A549 (cell line): ENCODE results near the gene TAF1B. TPM values are rescaled to one million over a fixed set of nuclear protein-coding genes. Genes with fewer than 3 reads are reported as not detected.

Experiments used
- ATAC-seq, 2 experiments: fragments of 200-7000 bp in 1 of 2; fragments of >200 bp in 1 of 2; cut with Nextera tagmentation in 1 of 2; cut with Tn5 transposase in 1 of 2; 3 replicates each; pipeline versions ENCODE4 v1.8.0 to v1.9.1; 2018 to 2020; ENCODE audit warnings: mild to moderate bottlenecking in 1 of 2, moderate library complexity in 1 of 2
- CTCF ChIA-PET: fragments of 300-600 bp; sonication (Branson Sonifier 250); formaldehyde crosslinking; extraction: SDS; loops from one replicate; lab custom pipeline; 2021; ENCODE audit warnings: antibody characterized with exemption, inconsistent platforms; lab: Yijun Ruan, JAX
- POLR2A ChIA-PET: fragments of 350-600 bp; formaldehyde crosslinking; extraction: SDS; loops from one replicate; lab custom pipeline; 2021; ENCODE audit warnings: antibody characterized with exemption, inconsistent platforms; lab: Yijun Ruan, JAX
- DNase-seq, 2 experiments: peaks; one replicate each; pipeline versions ENCODE4 v3.0.0 to v3.0.0-alpha.2; 2011 to 2016; ENCODE audit warnings: low read depth in 1 of 2, low spot score in 1 of 2
- FAIRE-seq: peaks from 2 replicates; lab custom pipeline; 2011; peaks lifted over from hg19 to GRCh38; lab: Jason Lieb, UNC
- H3K27ac ChIP-seq, 2 experiments: fragments of >200 bp; sonication (Bioruptor Twin); formaldehyde crosslinking; 3 replicates each; pipeline ENCODE4 v1.5.1; 2016 to 2017
- H3K4me1 ChIP-seq: fragments of >200 bp; sonication (Bioruptor Twin); formaldehyde crosslinking; 3 replicates; pipeline ENCODE4 v1.6.1; 2016
- H3K4me2 ChIP-seq: fragments of >200 bp; sonication (Bioruptor Twin); formaldehyde crosslinking; 3 replicates; pipeline ENCODE4 v1.6.1; 2016
- H3K4me3 ChIP-seq: fragments of >200 bp; sonication (Bioruptor Twin); formaldehyde crosslinking; 3 replicates; pipeline ENCODE4 v1.5.1; 2016
- H3K9me3 ChIP-seq: fragments of >200 bp; sonication (Bioruptor Twin); formaldehyde crosslinking; 3 replicates; pipeline ENCODE4 v1.6.1; 2016
- ATOH8 ChIP-seq: fragments of 250-450 bp; sonication (Bioruptor Pico); IDR thresholded peaks from 2 replicates; pipeline ENCODE4 v1.5.0; 2020; ENCODE audit warnings: low read depth, mild to moderate bottlenecking, moderate library complexity
- CBX8 ChIP-seq: fragments of 200-600 bp; sonication (generic); IDR thresholded peaks from 2 replicates; pipeline ENCODE4 v1.6.1; 2016
- CHD4 ChIP-seq: fragments of 200-600 bp; sonication (generic); IDR thresholded peaks from 2 replicates; pipeline ENCODE4 v1.6.1; 2016; ENCODE audit warnings: antibody characterized with exemption, mild to moderate bottlenecking, borderline replicate concordance
- FOSL2 ChIP-seq, 2 experiments: fragments of 450-650 bp in 1 of 2; fragments of >200 bp in 1 of 2; sonication (Bioruptor Twin) in 1 of 2; formaldehyde crosslinking; IDR thresholded peaks; 2 replicates each; pipeline versions ENCODE4 v1.5.0 to v1.6.1; 2016 to 2020; ENCODE audit warnings: mild to moderate bottlenecking in 1 of 2, moderate library complexity in 1 of 2
- FOXS1 ChIP-seq: fragments of 250-450 bp; sonication (Bioruptor Pico); IDR thresholded peaks from 2 replicates; pipeline ENCODE4 v1.5.0; 2020; ENCODE audit warnings: mild to moderate bottlenecking, moderate library complexity
- GATA3 ChIP-seq: IDR thresholded peaks from 2 replicates; pipeline ENCODE4 v1.6.1; 2012; ENCODE audit warnings: borderline replicate concordance
- HDAC2 ChIP-seq: fragments of 200-600 bp; sonication (generic); IDR thresholded peaks from 2 replicates; pipeline ENCODE4 v1.6.1; 2016
- MAZ ChIP-seq: fragments of 150-350 bp; IDR thresholded peaks from 2 replicates; pipeline ENCODE4 v1.6.1; 2014; ENCODE audit warnings: antibody characterized with exemption, low read depth, low read length, borderline replicate concordance
- NFE2L2 ChIP-seq: fragments of 150-350 bp; conservative IDR thresholded peaks from 2 replicates; pipeline ENCODE4 v1.6.1; 2014; ENCODE audit warnings: low read length
- NPAS2 ChIP-seq: fragments of 250-450 bp; sonication (Bioruptor Pico); IDR thresholded peaks from 2 replicates; pipeline ENCODE4 v1.8.0; 2022; ENCODE audit warnings: mild to moderate bottlenecking, moderate library complexity, borderline replicate concordance
- NR3C1 ChIP-seq: fragments of >200 bp; sonication (Bioruptor Twin); formaldehyde crosslinking; IDR thresholded peaks from 3 replicates; pipeline ENCODE4 v1.6.1; 2017
- RAD21 ChIP-seq, 2 experiments: fragments of >200 bp in 1 of 2; sonication (Bioruptor Twin) in 1 of 2; formaldehyde crosslinking in 1 of 2; IDR thresholded peaks in 1 of 2; conservative IDR thresholded peaks in 1 of 2; 2 replicates in 1 of 2; 3 replicates in 1 of 2; pipeline ENCODE4 v1.6.1; 2012 to 2018; ENCODE audit warnings: inconsistent platforms in 1 of 2
- RFX5 ChIP-seq: fragments of 450-650 bp; IDR thresholded peaks from 2 replicates; pipeline ENCODE4 v1.7.1; 2014; ENCODE audit warnings: antibody characterized with exemption, mild to moderate bottlenecking, moderate library complexity
- SMC3 ChIP-seq: fragments of >200 bp; sonication (Bioruptor Twin); formaldehyde crosslinking; IDR thresholded peaks from 3 replicates; pipeline ENCODE4 v1.6.1; 2018; ENCODE audit warnings: inconsistent platforms
- ZSCAN20 ChIP-seq: fragments of 250-450 bp; sonication (Bioruptor Pico); IDR thresholded peaks from 2 replicates; pipeline ENCODE4 v1.8.0; 2022; ENCODE audit warnings: mild to moderate bottlenecking, moderate library complexity
- WGBS: methylation state at CpG from one replicate; pipeline ENCODE4 v1.1.6; 2017; ENCODE audit errors: missing lambda C conversion rate; 5-methylcytosine and 5-hydroxymethylcytosine counted together
- polyA plus RNA-seq, 4 experiments: library from polyadenylated mRNA; depleted of rRNA in 3 of 4; stranded (reverse); fragments of >200 nt; fragmentation: RNase III in 1 of 4; extraction: RNeasy Plus Mini Kit Qiagen cat#74134 plus additional on column Dnase treatment in 1 of 4; gene quantifications; 2 replicates in 3 of 4; 3 replicates in 1 of 4; pipeline ENCODE4 v1.2.3, GENCODE V29; 2011 to 2017
- TF ChIP-seq, protein P1 (sequence below): fragments of >200 bp; sonication (Bioruptor Twin); formaldehyde crosslinking; IDR thresholded peaks from 3 replicates; pipeline ENCODE4 v1.5.1; 2016

Gene TAF1B
- polyA plus RNA-seq, 2 of the 4 experiments (the other 2 are of a cell fraction), result 40.6 to 51.7 TPM

DNA sequence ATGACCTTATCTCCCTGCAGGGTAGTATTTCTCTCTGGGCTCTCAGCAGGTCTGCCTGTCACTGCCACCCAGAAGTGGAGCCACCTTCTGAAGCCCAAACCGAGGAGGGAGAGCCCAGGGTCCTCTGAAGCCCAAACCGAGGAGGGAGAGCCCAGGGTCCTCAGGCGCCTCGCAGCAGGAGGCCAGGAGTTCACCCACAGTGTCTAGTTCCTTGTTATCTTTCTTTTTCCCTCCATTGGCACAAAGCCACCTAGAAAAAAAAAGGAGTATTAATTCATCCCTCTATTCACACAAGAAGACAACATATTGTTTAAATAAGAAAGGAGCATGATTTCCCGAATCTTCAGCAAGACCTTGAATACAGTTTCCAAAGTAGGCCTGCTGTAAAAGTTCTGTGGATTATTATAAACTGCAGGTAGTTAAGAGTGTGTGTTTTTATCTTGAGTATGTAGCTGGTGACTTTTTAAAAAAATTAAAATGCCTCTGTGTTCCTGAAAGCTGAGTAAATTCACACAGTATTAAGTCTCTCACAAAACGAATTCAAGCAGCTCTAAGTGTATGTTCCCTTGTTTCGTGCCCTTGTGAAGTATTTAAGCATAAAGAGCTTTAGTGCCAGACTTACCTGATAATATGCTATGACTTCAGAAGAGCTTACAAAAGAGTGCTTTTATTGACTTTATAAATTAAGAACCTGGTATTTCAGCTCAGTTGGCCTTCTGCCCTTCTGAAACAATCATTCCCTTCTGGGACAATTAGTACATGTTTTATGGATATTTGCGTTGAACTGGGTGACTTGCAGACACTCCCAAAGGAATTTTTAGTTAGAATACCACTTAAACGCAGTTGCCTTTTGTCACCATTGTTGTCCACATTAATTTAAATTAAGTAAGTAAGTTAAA is 96.6 kb downstream of the TAF1B start:
- WGBS, result 63% methylated on average over 9 of the region's 9 CpGs
- FAIRE-seq (no peak), DNase-seq (no peak), ATAC-seq (no peak; a peak in 1 of 6 replicates)
- H3K4me2 ChIP-seq, result no peak overlapping the region
- no peak for TF ChIP-seq FOXS1 (CRISPR knock-in tag)
- TF ChIP-seq, protein P1, sequence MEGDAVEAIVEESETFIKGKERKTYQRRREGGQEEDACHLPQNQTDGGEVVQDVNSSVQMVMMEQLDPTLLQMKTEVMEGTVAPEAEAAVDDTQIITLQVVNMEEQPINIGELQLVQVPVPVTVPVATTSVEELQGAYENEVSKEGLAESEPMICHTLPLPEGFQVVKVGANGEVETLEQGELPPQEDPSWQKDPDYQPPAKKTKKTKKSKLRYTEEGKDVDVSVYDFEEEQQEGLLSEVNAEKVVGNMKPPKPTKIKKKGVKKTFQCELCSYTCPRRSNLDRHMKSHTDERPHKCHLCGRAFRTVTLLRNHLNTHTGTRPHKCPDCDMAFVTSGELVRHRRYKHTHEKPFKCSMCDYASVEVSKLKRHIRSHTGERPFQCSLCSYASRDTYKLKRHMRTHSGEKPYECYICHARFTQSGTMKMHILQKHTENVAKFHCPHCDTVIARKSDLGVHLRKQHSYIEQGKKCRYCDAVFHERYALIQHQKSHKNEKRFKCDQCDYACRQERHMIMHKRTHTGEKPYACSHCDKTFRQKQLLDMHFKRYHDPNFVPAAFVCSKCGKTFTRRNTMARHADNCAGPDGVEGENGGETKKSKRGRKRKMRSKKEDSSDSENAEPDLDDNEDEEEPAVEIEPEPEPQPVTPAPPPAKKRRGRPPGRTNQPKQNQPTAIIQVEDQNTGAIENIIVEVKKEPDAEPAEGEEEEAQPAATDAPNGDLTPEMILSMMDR, result no peak
- no peak for TF ChIP-seq HDAC2
- H3K9me3 ChIP-seq, result no peaks in the 10 kb centered on the region
- H3K27ac ChIP-seq, result no peak overlapping the region
- no peak overlapping the region for H3K4me3 ChIP-seq
- H3K4me1 ChIP-seq, result peaks cover 7% of the 10 kb centered on the region; the same call in 2 of the 3 replicates
- ChIA-PET POLR2A (interaction anchor here (1.6 kb wide), 1 partner anchor 97 kb away, joined by 5 read pairs; the partner anchor contains the start of gene TAF1B), CTCF (interaction anchor here (1.0 to 5.2 kb wide), 7 partner anchors 8 to 169 kb away, joined by 3 to 23 read pairs (median 4); no protein-coding TSS in a partner anchor)

GRCh38 chr2:9941196-9941995 is 98.1 kb downstream of the TAF1B start:
- no peak for DNase-seq
- no peak overlapping the region for H3K27ac ChIP-seq
- H3K9me3 ChIP-seq, result no peaks in the 10 kb centered on the region
- no peak for TF ChIP-seq CHD4
- TF ChIP-seq SMC3, result no peak
- TF ChIP-seq CBX8, result no peak
- TF ChIP-seq ZSCAN20 (CRISPR knock-in tag), result no peak
- TF ChIP-seq NPAS2 (CRISPR knock-in tag), result no peak
- TF ChIP-seq FOSL2 (IDR thresholded peaks at IDR 0.05), result no peak
- no peak for TF ChIP-seq FOSL2 (CRISPR knock-in tag; IDR thresholded peaks at IDR 0.05)
- no peak for TF ChIP-seq RFX5
- no peak for TF ChIP-seq GATA3
- no peak; the same call in 1 of the 2 replicates for TF ChIP-seq NFE2L2
- no peak for TF ChIP-seq HDAC2
- no peak for TF ChIP-seq MAZ
- no peak for TF ChIP-seq RAD21 (conservative IDR thresholded peaks at IDR 0.05 in 1 of 2, IDR thresholded peaks at IDR 0.05 in 1 of 2)
- H3K4me3 ChIP-seq, result no peak overlapping the region
- H3K4me2 ChIP-seq, result no peak overlapping the region
- no peak for FAIRE-seq
- CTCF ChIA-PET, result interaction anchor here (0.8 to 5.2 kb wide), 8 partner anchors 11 to 171 kb away, joined by 3 to 23 read pairs (median 4); no protein-coding TSS in a partner anchor
- 75% methylated on average over 13 of the region's 13 CpGs for WGBS
- peak in 1 of 2 experiments; percentile 35; a peak in 3 of 6 replicates for ATAC-seq
- H3K4me1 ChIP-seq, result peaks cover 7% of the 10 kb centered on the region; the same call in 2 of the 3 replicates
- POLR2A ChIA-PET, result no interaction called here

DNA sequence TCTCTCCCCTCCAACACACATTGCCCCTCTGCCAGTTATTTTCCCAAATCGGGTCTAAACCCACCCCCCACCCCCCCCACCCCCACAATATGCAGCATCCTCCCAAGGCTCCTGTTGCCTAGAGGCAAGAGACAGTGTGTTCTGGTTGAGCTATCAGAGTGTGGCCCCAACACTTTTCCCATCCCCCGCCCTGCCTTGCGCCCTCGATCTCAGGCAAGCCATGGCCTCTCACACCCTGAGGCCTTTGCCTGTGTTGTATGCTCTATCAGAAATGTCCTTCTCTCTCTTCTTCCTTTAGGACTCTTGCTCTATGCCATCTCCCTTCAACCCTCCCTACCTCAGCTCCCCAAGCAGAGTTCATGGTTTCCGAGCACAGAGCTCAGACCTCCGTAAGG is 98.7 kb downstream of the TAF1B start:
- no peak for ATAC-seq
- Histone ChIP-seq H3K27ac (no peak overlapping the region), H3K4me1 (peaks cover 10% of the 10 kb centered on the region; the same call in 2 of the 3 replicates), H3K9me3 (no peaks in the 10 kb centered on the region), H3K4me2 (no peak overlapping the region), H3K4me3 (no peak overlapping the region)
- POLR2A ChIA-PET, result interaction anchor here (1.3 kb wide), 1 partner anchor 98 kb away, joined by 5 read pairs; the partner anchor contains the start of gene TAF1B
- DNase-seq, result no peak
- CTCF ChIA-PET, result interaction anchor here (0.8 to 5.2 kb wide), 6 partner anchors 11 to 128 kb away, joined by 3 to 23 read pairs (median 4); no protein-coding TSS in a partner anchor
- TF ChIP-seq ATOH8 (no peak), NR3C1 (no peak)
- FAIRE-seq, result no peak
- 69% methylated on average over 6 of the region's 6 CpGs for WGBS
